Hepatocyte (in vitro differentiated cells): ENCODE results near the gene BCAN. TPM values are rescaled to one million over a fixed set of nuclear protein-coding genes. Genes with fewer than 3 reads are reported as not detected.

Experiments
- DNase-seq: peaks from one replicate; pipeline ENCODE4 v3.0.0-alpha.2; 2016; ENCODE audit warnings: low spot score
- H2AFZ ChIP-seq: fragments of 200-600 bp; sonication (generic); 2 replicates; pipeline ENCODE4 v1.6.0; 2016; ENCODE audit warnings: antibody characterized with exemption, mild to moderate bottlenecking
- H3K27ac ChIP-seq: fragments of 200-600 bp; sonication (generic); 2 replicates; pipeline ENCODE4 v1.5.1; 2016; ENCODE audit warnings: mild to moderate bottlenecking
- H3K27me3 ChIP-seq: fragments of 200-600 bp; sonication (generic); 2 replicates; pipeline ENCODE4 v1.6.1; 2016
- H3K36me3 ChIP-seq: fragments of 200-600 bp; sonication (generic); replicated peaks from 2 replicates; pipeline ENCODE4 v1.5.1; 2016; ENCODE audit warnings: low read depth; ENCODE audit not compliant: insufficient read depth
- H3K4me1 ChIP-seq: fragments of 200-600 bp; sonication (generic); 2 replicates; pipeline ENCODE4 v1.5.1; 2016; ENCODE audit warnings: mild to moderate bottlenecking, moderate library complexity; ENCODE audit not compliant: insufficient read depth
- H3K4me2 ChIP-seq: fragments of 200-600 bp; sonication (generic); 2 replicates; pipeline ENCODE4 v1.6.0; 2016
- H3K4me3 ChIP-seq: fragments of 200-600 bp; sonication (generic); 2 replicates; pipeline ENCODE4 v1.5.1; 2016; ENCODE audit warnings: mild to moderate bottlenecking
- H3K79me2 ChIP-seq: fragments of 200-600 bp; sonication (generic); 2 replicates; pipeline ENCODE4 v1.6.0; 2017; ENCODE audit warnings: mild to moderate bottlenecking
- H3K9me2 ChIP-seq: fragments of 200-600 bp; sonication (generic); replicated peaks from 2 replicates; pipeline ENCODE4 v1.6.0; 2017; ENCODE audit warnings: mild to moderate bottlenecking; ENCODE audit not compliant: insufficient read depth
- H3K9me3 ChIP-seq: fragments of 200-600 bp; sonication (generic); 2 replicates; pipeline ENCODE4 v1.5.1; 2016; ENCODE audit warnings: low read depth, mild to moderate bottlenecking
- H4K20me1 ChIP-seq: fragments of 200-600 bp; sonication (generic); 2 replicates; pipeline ENCODE4 v1.6.0; 2016; ENCODE audit warnings: mild to moderate bottlenecking; ENCODE audit not compliant: insufficient read depth, poor library complexity, severe bottlenecking
- CTCF ChIP-seq: fragments of 200-600 bp; sonication (generic); IDR thresholded peaks from 2 replicates; pipeline ENCODE4 v1.5.1; 2016; ENCODE audit warnings: antibody characterized with exemption, mild to moderate bottlenecking; ENCODE audit not compliant: poor library complexity
- EZH2 ChIP-seq: fragments of 200-600 bp; sonication (generic); IDR thresholded peaks from 2 replicates; pipeline ENCODE4 v1.6.1; 2016; ENCODE audit warnings: antibody characterized with exemption, mild to moderate bottlenecking, borderline replicate concordance
- EZH2phosphoT487 ChIP-seq: fragments of 200-600 bp; sonication (generic); IDR thresholded peaks from one replicate; pipeline ENCODE4 v1.6.1; 2018; ENCODE audit warnings: antibody characterized with exemption, mild to moderate bottlenecking, low read depth, moderate library complexity; ENCODE audit not compliant: unreplicated experiment, severe bottlenecking
- WGBS: methylation state at CpG from one replicate; pipeline ENCODE4 v1.1.6; 2016; ENCODE audit warnings: low lambda C conversion rate; ENCODE audit errors: missing lambda C conversion rate; 5-methylcytosine and 5-hydroxymethylcytosine counted together
- polyA plus RNA-seq: library from polyadenylated mRNA; unstranded; fragments of >200 nt; fragmentation: Nextera tagmentation; extraction: Ambion mirVana; gene quantifications from 2 replicates; pipeline ENCODE4 v1.2.1, GENCODE V29; 2016
- total RNA-seq: library from RNA; depleted of rRNA; stranded (reverse); fragments of >200 nt; gene quantifications from 2 replicates; pipeline ENCODE4 v1.2.3, GENCODE V29; 2014

The BCAN gene
- total and polyA plus RNA-seq, 2 experiments from 2014 or later, result 0.03 TPM; not detected in 1

DNA sequence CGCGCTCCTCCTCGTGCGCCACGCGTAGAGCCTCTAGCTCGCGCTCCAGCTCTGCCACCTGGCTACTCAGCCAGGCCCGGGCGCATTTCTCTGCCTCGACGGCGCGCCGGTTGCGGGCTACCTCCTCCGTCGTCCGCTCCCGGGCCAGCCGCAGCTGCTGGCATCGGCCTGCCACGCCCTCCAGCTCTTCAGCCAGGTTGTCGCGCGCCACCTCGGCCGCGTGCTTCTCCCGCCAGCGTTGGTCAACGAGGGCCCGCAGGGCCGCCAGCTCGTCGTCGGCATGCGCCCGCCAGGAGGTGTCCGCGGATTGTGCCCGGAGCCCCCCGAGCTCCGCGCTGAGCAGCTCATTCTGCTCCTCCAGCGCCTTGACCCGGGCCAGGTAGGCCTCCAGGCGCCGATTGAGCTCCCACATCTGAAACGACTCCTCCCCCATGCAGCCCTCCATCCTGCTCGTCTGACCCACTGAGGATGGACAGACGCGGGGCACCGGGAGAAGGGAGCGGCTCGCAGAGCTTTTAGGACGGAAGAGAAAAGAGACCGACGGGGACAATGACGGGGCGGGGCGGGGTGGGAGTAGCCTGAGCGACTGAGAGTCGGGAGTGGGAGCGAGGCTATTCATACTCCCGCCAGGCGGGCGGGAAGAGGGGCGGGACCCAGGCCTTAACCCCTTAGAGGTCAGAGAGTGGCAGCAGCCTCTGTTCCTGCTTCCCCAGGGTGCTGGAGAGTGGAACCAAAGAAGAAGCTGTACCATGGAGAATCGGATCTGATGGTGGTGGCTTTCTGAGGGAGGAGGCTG lies 35.1 kb downstream of the BCAN start, which contains the start of gene NES:
Gene NES (minus strand): TSS at position 588 of the 796 bp plus-strand sequence. CDS start 143 bp downstream, at position 445.
- H3K36me3 ChIP-seq, result no peaks in the 10 kb centered on the region
- peak within 1 kb of the TSS; percentile 47 for H3K27ac ChIP-seq
- peak within 1 kb of the TSS; percentile 91 for H3K4me2 ChIP-seq
- TF ChIP-seq EZH2phosphoT487, result no peak
- TF ChIP-seq CTCF, result no peak
- TF ChIP-seq EZH2, result no peak
- peak within 1 kb of the TSS; percentile 83 for H2AFZ ChIP-seq
- H3K4me3 ChIP-seq, result peak within 1 kb of the TSS; percentile 36
- H3K79me2 ChIP-seq, result no peaks in the 10 kb centered on the region
- WGBS, result 2% methylated on average over 58 of the region's 70 CpGs
- DNase-seq, result peak; percentile 68
- no peaks in the 10 kb centered on the region for H3K9me2 ChIP-seq
- H3K27me3 ChIP-seq, result peaks cover 32% of the 10 kb centered on the region
- H4K20me1 ChIP-seq, result no peaks in the 10 kb centered on the region
- H3K9me3 ChIP-seq, result no peaks in the 10 kb centered on the region
- H3K4me1 ChIP-seq, result peaks cover 26% of the 10 kb centered on the region

- H3K4me1 ChIP-seq, result peaks cover 26% of the 10 kb centered on the region
- no peaks in the 10 kb centered on the region for H3K9me2 ChIP-seq
- 5% methylated on average over 22 of the region's 22 CpGs for WGBS
- H3K27me3 ChIP-seq, result peaks cover 32% of the 10 kb centered on the region
- H3K36me3 ChIP-seq, result no peaks in the 10 kb centered on the region
- no peaks in the 10 kb centered on the region for H3K79me2 ChIP-seq
- H3K9me3 ChIP-seq, result no peaks in the 10 kb centered on the region
- peak overlapping the region; percentile 47 for H3K27ac ChIP-seq
- H3K4me3 ChIP-seq, result peak overlapping the region; percentile 36
- TF ChIP-seq EZH2 (no peak), CTCF (peak; percentile 92)
- peak; percentile 85 for DNase-seq
- peak overlapping the region; percentile 91 for H3K4me2 ChIP-seq
- peak overlapping the region; percentile 83 for H2AFZ ChIP-seq
- no peaks in the 10 kb centered on the region for H4K20me1 ChIP-seq
Observed at GRCh38 chr1:156677616-156678596, 36.0 kb downstream of the BCAN start.

DNA sequence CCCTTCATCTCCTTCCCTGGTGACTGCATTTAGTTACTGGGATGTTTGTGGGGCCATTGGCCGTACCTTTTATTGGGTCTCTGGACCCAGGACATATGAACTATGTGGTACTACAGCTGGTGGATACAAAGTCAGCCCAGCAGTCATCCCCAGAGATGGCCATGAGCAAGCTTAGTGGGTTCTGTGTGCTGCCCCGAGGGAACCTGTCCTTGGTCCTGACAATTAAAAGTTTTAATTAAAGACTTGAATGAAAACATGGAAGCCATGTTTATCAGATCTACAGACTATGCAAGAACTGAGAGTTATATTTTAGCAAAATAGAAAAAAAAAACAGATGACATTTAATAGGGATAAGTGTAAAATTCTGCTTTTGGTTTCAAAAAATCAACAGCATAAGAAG lies 38.1 kb downstream of the BCAN start:
- no peak overlapping the region for H2AFZ ChIP-seq
- no peak overlapping the region for H3K4me3 ChIP-seq
- peaks cover 21% of the 10 kb centered on the region for H3K4me1 ChIP-seq
- H3K9me3 ChIP-seq, result no peaks in the 10 kb centered on the region
- H3K27ac ChIP-seq, result no peak overlapping the region
- no peaks in the 10 kb centered on the region for H3K9me2 ChIP-seq
- H3K79me2 ChIP-seq, result no peaks in the 10 kb centered on the region
- H3K27me3 ChIP-seq, result peaks cover 32% of the 10 kb centered on the region
- H3K36me3 ChIP-seq, result no peaks in the 10 kb centered on the region
- 55% methylated on average over 2 of the region's 2 CpGs for WGBS
- DNase-seq, result no peak
- H4K20me1 ChIP-seq, result no peaks in the 10 kb centered on the region
- H3K4me2 ChIP-seq, result no peak overlapping the region
- TF ChIP-seq EZH2 (no peak), CTCF (no peak), EZH2phosphoT487 (no peak)
